ENCODE results near the gene MTUS2. TPM values are rescaled to one million over a fixed set of nuclear protein-coding genes. Genes with fewer than 3 reads are reported as not detected.
"Not testable (repeated sequence)": the region's sequence is repeated elsewhere in the genome, so short reads cannot be mapped to it uniquely, and the experiment has no call there.

The MTUS2 gene
- total RNA-seq, 1 experiment from 2014 or later = 0.11 TPM

- Histone ChIP-seq H3K4me1 (ENCODE audit: insufficient read depth, low read length, poor library complexity, severe bottlenecking) (no peaks in the 10 kb centered on the region), H3K4me3 (ENCODE audit: low read depth, low read length, poor library complexity, severe bottlenecking) (no peak overlapping the region), H3K9me3 (ENCODE audit: low read depth, low read length, poor library complexity, severe bottlenecking) (no peaks in the 10 kb centered on the region), H3K36me3 (ENCODE audit: insufficient read depth, low read length, poor library complexity, severe bottlenecking) (no peaks in the 10 kb centered on the region), H3K27me3 (replicated peaks; ENCODE audit: insufficient read depth, low read depth, low read length, poor library complexity) (peaks cover 5% of the 10 kb centered on the region), H3K27ac (ENCODE audit: low read depth, low read length, poor library complexity, severe bottlenecking) (no peak overlapping the region)
- DNase-seq (ENCODE audit: low spot score) = no peak
- ChIA-PET CTCF (no interaction called here), POLR2A (ENCODE audit: low non-redundant PET) (no interaction called here)
- no peak for TF ChIP-seq EZH2 (IDR thresholded peaks at IDR 0.05; ENCODE audit: borderline replicate concordance, low read depth, low read length, poor library complexity, severe bottlenecking)
- TF ChIP-seq, protein P1, sequence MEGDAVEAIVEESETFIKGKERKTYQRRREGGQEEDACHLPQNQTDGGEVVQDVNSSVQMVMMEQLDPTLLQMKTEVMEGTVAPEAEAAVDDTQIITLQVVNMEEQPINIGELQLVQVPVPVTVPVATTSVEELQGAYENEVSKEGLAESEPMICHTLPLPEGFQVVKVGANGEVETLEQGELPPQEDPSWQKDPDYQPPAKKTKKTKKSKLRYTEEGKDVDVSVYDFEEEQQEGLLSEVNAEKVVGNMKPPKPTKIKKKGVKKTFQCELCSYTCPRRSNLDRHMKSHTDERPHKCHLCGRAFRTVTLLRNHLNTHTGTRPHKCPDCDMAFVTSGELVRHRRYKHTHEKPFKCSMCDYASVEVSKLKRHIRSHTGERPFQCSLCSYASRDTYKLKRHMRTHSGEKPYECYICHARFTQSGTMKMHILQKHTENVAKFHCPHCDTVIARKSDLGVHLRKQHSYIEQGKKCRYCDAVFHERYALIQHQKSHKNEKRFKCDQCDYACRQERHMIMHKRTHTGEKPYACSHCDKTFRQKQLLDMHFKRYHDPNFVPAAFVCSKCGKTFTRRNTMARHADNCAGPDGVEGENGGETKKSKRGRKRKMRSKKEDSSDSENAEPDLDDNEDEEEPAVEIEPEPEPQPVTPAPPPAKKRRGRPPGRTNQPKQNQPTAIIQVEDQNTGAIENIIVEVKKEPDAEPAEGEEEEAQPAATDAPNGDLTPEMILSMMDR (conservative IDR thresholded peaks at IDR 0.05; ENCODE audit: low read depth, low read length) = no peak
- intact Hi-C loops (cut with micrococcal nuclease; ENCODE audit: unreplicated experiment) = no loop called here
- BruUV-seq (replicated peaks) = no TSS peak
Observed at GRCh38 chr13:28984326-28984725, 164.2 kb downstream of the MTUS2 start.

DNA sequence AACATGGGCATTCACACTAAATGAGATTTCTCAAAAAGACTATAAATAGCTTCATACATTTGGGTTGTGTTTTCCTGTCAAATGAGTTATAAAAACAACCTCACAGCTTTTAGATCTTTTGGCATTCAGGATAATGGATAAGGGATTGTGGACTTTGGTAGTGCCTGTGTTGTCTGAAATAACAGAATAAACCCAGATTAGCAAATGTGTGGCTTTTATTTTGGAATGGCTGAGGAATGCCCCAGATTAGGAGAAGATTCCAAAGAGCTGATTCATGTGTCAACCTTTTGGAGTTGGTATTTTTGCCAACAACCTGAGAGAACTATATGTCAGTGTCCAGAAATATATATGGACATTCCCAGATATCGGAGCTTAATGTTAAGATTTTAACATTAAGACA is 164.7 kb downstream of the MTUS2 start:
- DNase-seq (ENCODE audit: low spot score) = no peak
- no peaks in the 10 kb centered on the region for H3K4me1 ChIP-seq (ENCODE audit: insufficient read depth, low read length, poor library complexity, severe bottlenecking)
- H3K27me3 ChIP-seq (replicated peaks; ENCODE audit: insufficient read depth, low read depth, low read length, poor library complexity) = peaks cover 5% of the 10 kb centered on the region
- H3K4me3 ChIP-seq (ENCODE audit: low read depth, low read length, poor library complexity, severe bottlenecking) = no peak overlapping the region
- CTCF ChIA-PET = no interaction called here
- intact Hi-C loops (cut with micrococcal nuclease; ENCODE audit: unreplicated experiment) = no loop called here
- no peak overlapping the region for H3K27ac ChIP-seq (ENCODE audit: low read depth, low read length, poor library complexity, severe bottlenecking)
- no TSS peak for BruUV-seq (replicated peaks)
- POLR2A ChIA-PET (ENCODE audit: low non-redundant PET) = no interaction called here
- H3K9me3 ChIP-seq (ENCODE audit: low read depth, low read length, poor library complexity, severe bottlenecking) = no peaks in the 10 kb centered on the region
- no peaks in the 10 kb centered on the region for H3K36me3 ChIP-seq (ENCODE audit: insufficient read depth, low read length, poor library complexity, severe bottlenecking)
- TF ChIP-seq EZH2 (IDR thresholded peaks at IDR 0.05; ENCODE audit: borderline replicate concordance, low read depth, low read length, poor library complexity, severe bottlenecking) = no peak
- TF ChIP-seq, protein P1 (conservative IDR thresholded peaks at IDR 0.05; ENCODE audit: low read depth, low read length) = no peak

DNA sequence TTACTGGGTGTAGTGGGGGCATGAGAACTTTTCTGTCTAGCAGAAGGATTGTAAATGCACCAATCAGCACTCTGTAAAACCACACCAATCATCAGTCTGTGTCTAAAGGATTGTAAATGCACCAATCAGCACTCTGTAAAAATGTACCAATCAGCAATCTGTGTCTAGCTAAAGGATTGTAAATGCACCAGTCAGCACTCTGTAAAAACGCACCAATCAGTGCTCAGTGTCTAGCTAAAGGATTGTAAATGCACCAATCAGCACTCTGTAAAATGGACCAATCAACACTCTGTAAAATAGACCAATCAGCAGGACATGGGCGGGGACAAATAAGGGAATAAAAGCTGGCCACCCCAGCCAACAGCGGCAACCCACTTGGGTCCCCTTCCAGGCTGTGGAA is 170.2 kb downstream of the MTUS2 start:
- DNase-seq (ENCODE audit: low spot score); H3K4me3 ChIP-seq (ENCODE audit: low read depth, low read length, poor library complexity, severe bottlenecking); H3K27ac ChIP-seq (ENCODE audit: low read depth, low read length, poor library complexity, severe bottlenecking); H3K9me3 ChIP-seq (ENCODE audit: low read depth, low read length, poor library complexity, severe bottlenecking); POLR2A ChIA-PET (ENCODE audit: low non-redundant PET); BruUV-seq (replicated peaks); H3K4me1 ChIP-seq (ENCODE audit: insufficient read depth, low read length, poor library complexity, severe bottlenecking); H3K36me3 ChIP-seq (ENCODE audit: insufficient read depth, low read length, poor library complexity, severe bottlenecking); H3K27me3 ChIP-seq (replicated peaks; ENCODE audit: insufficient read depth, low read depth, low read length, poor library complexity); intact Hi-C loops (cut with micrococcal nuclease; ENCODE audit: unreplicated experiment); CTCF ChIA-PET: not testable (repeated sequence)

DNA sequence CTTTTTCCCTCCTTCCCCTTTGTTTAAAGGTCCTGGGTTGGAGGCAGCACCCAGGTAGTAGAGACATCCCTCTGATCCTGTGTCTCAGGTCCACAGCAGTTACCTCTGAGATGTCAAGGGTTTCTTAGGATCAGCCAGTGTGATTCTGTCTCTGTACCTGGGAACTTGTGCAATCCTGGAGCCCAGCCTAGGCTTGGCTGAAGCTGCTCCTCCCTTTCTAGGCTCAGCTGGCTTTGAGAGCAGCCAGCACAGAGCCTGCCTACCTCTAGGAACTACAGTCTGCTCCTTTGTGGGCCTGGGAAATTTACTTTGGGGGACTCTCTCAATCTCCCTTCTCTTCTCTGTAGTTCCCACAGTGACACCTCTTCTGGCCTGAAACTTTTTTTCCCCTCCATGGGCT is 171.6 kb downstream of the MTUS2 start:
- DNase-seq (ENCODE audit: low spot score) = no peak
- Histone ChIP-seq H3K36me3 (ENCODE audit: insufficient read depth, low read length, poor library complexity, severe bottlenecking) (no peaks in the 10 kb centered on the region), H3K9me3 (ENCODE audit: low read depth, low read length, poor library complexity, severe bottlenecking) (no peaks in the 10 kb centered on the region), H3K27me3 (replicated peaks; ENCODE audit: insufficient read depth, low read depth, low read length, poor library complexity) (no peaks in the 10 kb centered on the region), H3K27ac (ENCODE audit: low read depth, low read length, poor library complexity, severe bottlenecking) (no peak overlapping the region), H3K4me1 (ENCODE audit: insufficient read depth, low read length, poor library complexity, severe bottlenecking) (no peaks in the 10 kb centered on the region), H3K4me3 (ENCODE audit: low read depth, low read length, poor library complexity, severe bottlenecking) (no peak overlapping the region)
- intact Hi-C loops (cut with micrococcal nuclease; ENCODE audit: unreplicated experiment) = no loop called here
- no peak for TF ChIP-seq EZH2 (IDR thresholded peaks at IDR 0.05; ENCODE audit: borderline replicate concordance, low read depth, low read length, poor library complexity, severe bottlenecking)
- TF ChIP-seq, protein P1 (conservative IDR thresholded peaks at IDR 0.05; ENCODE audit: low read depth, low read length) = no peak
- BruUV-seq (replicated peaks) = no TSS peak
- POLR2A ChIA-PET (ENCODE audit: low non-redundant PET) = no interaction called here
- CTCF ChIA-PET = no interaction called here
